A375 (cell line): ENCODE data around the gene TIMM8A. TPM values are rescaled to one million over a fixed set of nuclear protein-coding genes. Genes with fewer than 3 reads are reported as not detected.

Experiments used
- small RNA-seq: library from RNA; depleted of rRNA; stranded (forward); fragments of <200 nt; gene quantifications from one replicate; pipeline ENCODE3, GENCODE V24; 2014
- total RNA-seq: library from RNA; depleted of rRNA; stranded (reverse); fragments of >200 nt; shearing (Covaris generic); gene quantifications from 2 replicates; pipeline ENCODE4 v1.2.3, GENCODE V29; 2014; rRNA removed

The TIMM8A gene
- total RNA-seq, result 5.9 and 6.6 TPM in 2 replicates

GRCh38 chrX:101348452-101349192 is at the start of gene TIMM8A:
TSS of gene TIMM8A (minus strand) at chrX:101348742. CDS start at chrX:101348664, 78 bp downstream.

GRCh38 chrX:101390664-101391525 is 42.4 kb upstream of the TIMM8A start, which contains the start of gene RPL36A:
TSS of gene RPL36A (plus strand) at chrX:101391011. CDS start at chrX:101391044, 33 bp downstream.

GRCh38 chrX:101385795-101386541 is 37.4 kb upstream of the TIMM8A start, which contains the start of gene BTK:
TSS of gene BTK (minus strand) at chrX:101386191. CDS start at chrX:101375284, 10,907 bp downstream.

Small RNA genes within 50 kb of the gene (small RNA-seq; reads per million reads assigned to genes)
- gene RNU6-934P, result not detected

Other genes starting within 250 kb of the TIMM8A start
- 0.19 TPM in 1 of 2 replicates, not detected in the other for gene DRP2, start 129.0 kb downstream of the TIMM8A start, total RNA-seq
- gene TAF7L, start 57.4 kb downstream of the TIMM8A start, total RNA-seq, result not detected in 2 replicates
- gene BTK, start 37.4 kb upstream of the TIMM8A start, total RNA-seq, result not detected in 2 replicates
- gene RPL36A, start 42.3 kb upstream of the TIMM8A start, total RNA-seq, result 2,419 and 2,951 TPM in 2 replicates
- 21.7 and 22.9 TPM in 2 replicates for gene GLA, start 59.2 kb upstream of the TIMM8A start, total RNA-seq
- 41.8 and 47.1 TPM in 2 replicates for gene HNRNPH2, start 59.5 kb upstream of the TIMM8A start, total RNA-seq
- gene ARMCX4, start 136.7 kb upstream of the TIMM8A start, total RNA-seq, result 0.94 and 1.6 TPM in 2 replicates
- gene ARMCX1, start 201.8 kb upstream of the TIMM8A start, total RNA-seq, result 0.11 TPM in 1 of 2 replicates, not detected in the other